AG09319 (cell line): Measurements from ENCODE around the gene PCAT6.
"Not testable (repeated sequence)": the region's sequence is repeated elsewhere in the genome, so short reads cannot be mapped to it uniquely, and the experiment has no call there.

Experiments
- DNase-seq: peaks from one replicate; pipeline ENCODE4 v3.0.0-alpha.2; 2010; ENCODE audit warnings: low read depth; ENCODE audit errors: extremely low read depth
- CTCF ChIP-seq: IDR thresholded peaks from 2 replicates; pipeline ENCODE4 v1.5.1; 2011; ENCODE audit warnings: low read depth, mild to moderate bottlenecking, inconsistent platforms, low read length, moderate library complexity

Gene PCAT6

DNA sequence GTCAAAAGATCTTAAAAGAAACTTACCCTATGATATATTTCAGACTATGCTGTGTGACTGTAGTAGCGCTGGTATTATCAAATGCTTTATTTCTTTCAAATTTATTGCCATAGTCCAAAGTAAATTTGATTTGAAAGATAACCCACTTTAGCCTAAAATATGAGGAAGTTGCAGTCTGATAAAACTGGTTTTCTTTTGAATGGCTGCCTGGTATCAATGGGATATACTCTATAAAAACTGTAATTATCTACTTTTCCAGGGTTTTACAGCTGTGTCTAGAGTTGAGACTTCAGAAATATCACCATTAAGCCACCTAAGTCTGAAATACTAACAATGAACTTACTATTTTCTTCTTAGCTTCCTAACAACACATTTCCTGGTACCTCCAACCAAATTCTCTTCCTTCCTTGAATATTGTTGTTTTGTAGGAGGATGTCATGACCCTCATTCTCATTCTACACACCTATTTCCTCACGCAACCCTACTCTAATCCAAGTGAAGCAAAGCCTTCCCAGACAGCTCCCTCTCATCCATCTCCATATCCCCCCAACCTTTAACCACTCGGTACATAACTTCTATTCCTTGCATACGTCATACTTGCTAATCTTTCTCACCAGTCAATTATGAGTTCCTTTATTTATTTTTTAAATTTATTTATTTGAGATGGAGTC, 19.5 kb upstream of the PCAT6 start:
- TF ChIP-seq CTCF, result no peak
- no peak for DNase-seq

DNA sequence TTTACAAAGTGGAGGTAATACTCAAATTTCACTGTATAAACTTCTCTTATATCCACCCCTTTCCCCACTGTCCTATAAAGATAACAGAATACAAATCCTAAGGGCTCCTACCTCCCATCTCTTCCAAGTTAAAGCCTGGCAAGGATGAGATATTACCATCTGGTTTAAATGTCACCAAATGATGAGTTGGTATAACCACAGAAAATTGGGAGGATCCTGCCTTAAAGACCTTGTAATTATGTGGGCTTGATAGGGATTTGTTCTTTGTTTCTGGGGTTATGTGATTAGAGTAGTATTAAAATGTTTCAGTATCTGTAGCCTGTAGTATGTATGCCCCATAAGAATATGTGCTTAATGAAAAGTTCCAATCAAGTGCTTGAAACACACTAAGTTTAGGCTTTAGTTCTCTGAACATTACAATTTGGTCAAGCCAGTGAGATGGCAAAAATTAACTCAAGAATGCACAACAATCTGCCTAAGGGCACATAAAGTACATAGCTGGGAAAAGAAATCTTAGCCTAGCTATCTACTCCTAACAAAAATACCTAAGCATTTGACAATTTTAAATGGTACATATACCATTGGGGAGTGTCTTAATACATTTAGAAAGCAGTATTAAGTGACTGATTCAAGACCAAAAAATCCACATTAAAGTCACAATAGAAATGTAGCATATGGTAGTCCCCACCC, 16.6 kb upstream of the PCAT6 start:
- no peak for TF ChIP-seq CTCF
- no peak for DNase-seq

DNA sequence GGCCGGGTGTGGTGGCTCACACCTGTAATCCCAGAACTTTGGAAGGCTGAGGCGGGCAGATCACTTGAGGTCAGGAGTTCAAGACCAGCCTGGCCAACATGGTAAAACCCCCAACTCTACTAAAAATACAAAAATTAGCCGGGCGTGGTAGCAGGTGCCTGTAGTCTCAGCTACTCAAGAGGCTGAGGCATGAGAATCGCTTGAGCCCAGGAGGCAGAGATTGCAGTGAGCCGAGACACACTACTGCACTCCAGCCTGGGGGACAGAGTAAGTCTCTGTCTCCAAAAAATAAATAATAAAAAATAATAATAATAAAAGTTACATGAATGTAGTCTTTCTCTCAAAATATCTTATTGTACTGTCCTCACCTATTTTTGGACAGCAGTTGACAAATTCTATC, 15.8 kb upstream of the PCAT6 start:
- DNase-seq, result not testable (repeated sequence)

DNA sequence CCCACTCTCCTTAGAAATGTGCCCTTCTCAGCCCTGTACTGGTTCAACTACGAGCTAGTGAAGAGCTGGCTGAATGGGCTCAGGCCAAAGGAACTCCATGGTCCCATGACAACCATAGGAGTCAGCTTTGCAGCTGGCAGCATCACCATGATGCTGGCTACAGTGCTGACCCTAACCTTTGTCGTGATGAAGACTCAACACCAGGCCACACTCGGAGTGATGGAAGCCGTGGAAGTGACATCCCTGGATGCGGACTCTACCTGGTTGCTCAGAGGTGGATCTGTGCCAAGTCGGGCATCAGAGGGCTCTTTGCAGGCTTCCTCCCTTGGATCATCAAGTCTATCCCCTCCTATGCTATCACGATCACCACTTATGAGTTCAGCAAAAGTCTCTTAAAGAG, 14.1 kb upstream of the PCAT6 start:
- no peak for DNase-seq

DNA sequence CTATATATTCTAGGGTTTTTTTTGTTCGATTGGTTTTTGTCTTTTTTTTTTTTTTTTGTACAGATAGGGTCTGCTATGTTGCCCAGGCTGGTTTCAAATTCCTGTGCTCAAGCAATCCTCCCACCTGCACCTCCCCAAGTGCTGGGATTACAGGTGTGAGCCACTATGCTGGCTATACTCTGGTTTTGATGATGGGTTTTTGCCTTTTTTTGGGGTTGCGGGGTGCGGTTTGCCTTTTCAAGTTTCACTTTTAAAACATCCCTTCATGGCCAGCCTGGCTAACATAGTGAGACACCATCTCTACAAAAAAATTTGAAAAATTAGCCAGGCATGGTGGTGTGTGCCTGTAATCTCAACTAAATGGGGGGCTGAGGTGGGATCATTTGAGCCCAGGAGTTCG, 12.5 kb upstream of the PCAT6 start:
- no peak for DNase-seq
- TF ChIP-seq CTCF, result no peak

More for the DNA sequence above, 14.1 kb upstream of the PCAT6 start:
- TF ChIP-seq CTCF, result no peak

DNA sequence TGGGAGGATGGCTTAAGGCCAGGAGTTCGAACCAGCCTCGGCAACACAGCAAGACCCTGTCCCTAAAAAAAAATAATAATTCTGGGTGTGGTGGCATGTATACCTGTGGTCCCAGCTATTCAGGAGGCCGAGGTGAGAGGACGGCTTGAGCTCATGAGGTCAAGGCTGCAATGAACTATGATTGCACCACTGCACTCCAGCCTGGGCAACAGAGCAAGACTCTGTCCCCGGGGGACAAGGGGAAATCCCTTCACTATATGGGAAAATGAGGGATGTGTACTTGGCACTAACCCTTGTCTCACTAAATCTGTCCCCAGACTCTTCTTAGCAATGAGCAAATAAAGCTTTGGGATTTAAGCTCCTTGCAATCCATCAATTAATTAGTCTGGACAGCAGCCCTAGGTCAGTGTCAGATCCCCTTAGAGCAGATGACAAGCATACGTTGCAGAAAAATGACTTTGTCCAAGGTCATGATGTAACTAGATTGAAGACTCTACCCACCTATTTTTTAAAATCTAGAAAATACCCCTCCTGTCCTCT, 11.9 kb upstream of the PCAT6 start:
- no peak for DNase-seq
- no peak for TF ChIP-seq CTCF

GRCh38 chr1:202800742-202801141, 10.0 kb upstream of the PCAT6 start:
- no peak for DNase-seq
- no peak for TF ChIP-seq CTCF

- no peak for TF ChIP-seq CTCF
- no peak for DNase-seq
Observed at GRCh38 chr1:202801175-202801574, 9.6 kb upstream of the PCAT6 start.
